HG02759 (cell line): ENCODE measurements around the gene NCOA5.

Experiments
- ATAC-seq: cut with Tn5 transposase; IDR thresholded peaks from one replicate; pipeline ENCODE4 v1.9.1; 2021; ENCODE audit warnings: mild to moderate bottlenecking, moderate library complexity; ENCODE audit not compliant: unreplicated experiment

Gene NCOA5

GRCh38 chr20:46021361-46022359, 68.1 kb downstream of the NCOA5 start:
- no peak for ATAC-seq

GRCh38 chr20:46020555-46020954, 69.2 kb downstream of the NCOA5 start:
- no peak for ATAC-seq

DNA sequence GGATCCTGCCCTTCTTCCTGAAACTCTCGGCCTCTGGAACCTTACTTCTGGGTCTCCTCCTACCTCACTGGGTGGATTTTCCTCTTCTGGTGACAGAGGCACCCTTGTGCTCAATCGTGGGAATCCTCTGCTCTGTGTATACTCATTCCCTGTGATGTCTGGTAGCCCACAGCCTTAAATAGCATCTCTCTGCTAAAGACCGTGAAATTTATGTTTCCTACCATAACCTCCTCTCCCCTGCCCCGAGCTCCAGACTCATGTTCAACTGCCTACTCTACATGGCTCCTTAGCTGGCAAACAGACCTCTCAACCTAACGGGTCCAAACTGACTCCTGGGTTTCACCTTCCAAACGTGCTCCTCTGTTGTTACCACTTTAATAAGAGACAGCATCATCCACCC, 71.2 kb downstream of the NCOA5 start:
- ATAC-seq, result no peak

DNA sequence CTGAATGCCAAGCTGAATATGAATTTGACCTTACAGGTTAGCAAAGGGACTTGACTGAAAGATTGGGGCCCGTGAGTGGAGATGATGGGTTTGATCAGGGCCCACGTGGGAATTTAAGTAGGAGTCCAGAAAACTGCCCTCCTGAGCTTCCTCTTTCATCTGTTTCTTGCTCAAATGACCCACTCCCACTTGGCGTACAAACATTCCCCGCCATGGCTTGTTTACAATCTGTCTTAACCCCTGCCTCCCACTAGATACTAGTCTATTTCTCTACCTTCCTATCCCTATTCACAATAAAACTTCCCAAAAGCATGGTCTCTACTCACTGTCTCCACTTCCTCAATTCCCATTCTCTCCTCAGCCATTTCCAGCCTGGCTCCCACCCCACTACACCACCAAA, 71.7 kb downstream of the NCOA5 start:
- no peak for ATAC-seq

GRCh38 chr20:46017272-46017671, 72.5 kb downstream of the NCOA5 start:
- ATAC-seq, result no peak

- ATAC-seq, result no peak
Measured at GRCh38 chr20:46014517-46015396, 75.0 kb downstream of the NCOA5 start.

GRCh38 chr20:46013829-46014516, 75.8 kb downstream of the NCOA5 start:
- ATAC-seq, result peak; percentile 85

DNA sequence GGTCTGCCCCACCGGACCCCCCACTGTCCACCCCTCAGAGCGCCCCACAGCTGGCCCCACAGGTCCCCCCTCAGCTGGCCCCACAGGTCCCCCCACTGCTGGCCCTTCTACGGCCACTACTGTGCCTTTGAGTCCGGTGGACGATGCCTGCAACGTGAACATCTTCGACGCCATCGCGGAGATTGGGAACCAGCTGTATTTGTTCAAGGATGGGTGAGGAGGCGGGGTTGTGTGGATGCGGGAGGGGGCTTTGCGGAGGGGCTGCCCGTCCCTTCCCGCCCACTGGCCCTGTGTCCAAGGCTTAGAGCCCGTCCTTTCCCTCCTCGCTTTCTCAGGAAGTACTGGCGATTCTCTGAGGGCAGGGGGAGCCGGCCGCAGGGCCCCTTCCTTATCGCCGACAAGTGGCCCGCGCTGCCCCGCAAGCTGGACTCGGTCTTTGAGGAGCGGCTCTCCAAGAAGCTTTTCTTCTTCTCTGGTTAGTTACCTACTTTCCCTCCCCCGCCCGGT, 76.4 kb downstream of the NCOA5 start:
- ATAC-seq, result no peak

- ATAC-seq, result no peak
Measured at GRCh38 chr20:46012921-46013320, 76.8 kb downstream of the NCOA5 start.

DNA sequence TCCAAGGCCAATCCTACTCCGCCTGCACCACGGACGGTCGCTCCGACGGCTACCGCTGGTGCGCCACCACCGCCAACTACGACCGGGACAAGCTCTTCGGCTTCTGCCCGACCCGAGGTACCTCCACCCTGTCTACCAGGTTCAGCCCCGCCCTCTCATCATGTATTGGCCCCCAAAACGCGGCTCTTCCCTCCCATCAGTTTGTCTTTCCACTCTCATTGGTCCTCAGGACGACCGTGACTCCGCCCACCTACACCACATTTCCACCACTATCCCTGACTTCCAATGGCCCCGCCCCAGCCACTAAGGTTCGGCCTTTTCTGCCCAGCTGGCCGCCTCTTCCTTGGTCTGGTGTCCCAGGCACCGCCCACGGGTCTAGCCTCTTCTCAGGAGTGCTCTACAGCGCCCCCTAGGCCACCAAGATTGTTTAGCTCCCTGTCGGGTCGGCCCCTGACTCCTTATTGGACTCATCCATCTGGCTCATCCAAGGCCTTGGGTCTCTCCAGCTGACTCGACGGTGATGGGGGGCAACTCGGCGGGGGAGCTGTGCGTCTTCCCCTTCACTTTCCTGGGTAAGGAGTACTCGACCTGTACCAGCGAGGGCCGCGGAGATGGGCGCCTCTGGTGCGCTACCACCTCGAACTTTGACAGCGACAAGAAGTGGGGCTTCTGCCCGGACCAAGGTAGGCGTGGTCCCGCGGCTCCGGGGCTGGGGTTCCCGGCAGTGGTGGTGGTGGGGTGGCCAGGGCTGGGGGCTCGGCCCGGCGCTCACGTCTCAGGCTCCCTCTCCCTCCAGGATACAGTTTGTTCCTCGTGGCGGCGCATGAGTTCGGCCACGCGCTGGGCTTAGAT, 77.9 kb downstream of the NCOA5 start:
- ATAC-seq, result no peak
